GM12891 (cell line): Measurements from ENCODE around the gene CNR2.

ENCODE experiments used
- PAX5 ChIP-seq: IDR thresholded peaks from 2 replicates; pipeline ENCODE4 v1.6.1; 2011; ENCODE audit warnings: low read length, moderate library complexity, mild to moderate bottlenecking; ENCODE audit not compliant: insufficient read depth, severe bottlenecking
- POLR2A ChIP-seq: IDR thresholded peaks from 2 replicates; pipeline ENCODE4 v1.6.1; 2011; ENCODE audit warnings: low read depth, low read length, control low read depth
- POLR2AphosphoS5 ChIP-seq: IDR thresholded peaks from 2 replicates; pipeline ENCODE4 v1.6.1; 2011; ENCODE audit warnings: low read depth, low read length, control low read depth
- POU2F2 ChIP-seq: IDR thresholded peaks from 2 replicates; pipeline ENCODE4 v1.6.1; 2011; ENCODE audit warnings: low read depth, mild to moderate bottlenecking, control low read depth, low read length, moderate library complexity
- SPI1 ChIP-seq: IDR thresholded peaks from 2 replicates; pipeline ENCODE4 v1.6.1; 2011; ENCODE audit warnings: low read depth, low read length, control low read depth
- TAF1 ChIP-seq: IDR thresholded peaks from 2 replicates; pipeline ENCODE4 v1.6.1; 2011; ENCODE audit warnings: low read depth, low read length, control low read depth

DNA sequence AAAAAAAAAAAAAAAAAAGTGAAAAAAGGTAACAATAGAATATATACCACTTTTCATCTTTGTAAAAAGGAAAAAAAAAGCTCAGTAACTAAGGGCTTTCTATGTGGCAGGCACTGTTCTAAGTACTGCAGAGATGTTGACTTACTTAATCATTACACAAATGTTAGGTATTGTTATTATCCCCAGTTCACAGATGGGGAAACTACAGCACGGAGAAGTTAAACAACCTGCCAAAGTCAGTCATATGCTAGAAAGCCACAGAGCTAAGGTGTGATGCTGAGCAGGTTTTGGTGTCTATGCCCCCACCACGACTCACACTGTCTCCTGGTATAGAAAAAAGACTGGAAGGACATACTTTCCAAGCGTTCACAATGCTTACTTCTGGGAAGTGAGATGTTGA, 39.9 kb upstream of the CNR2 start:
- TF ChIP-seq TAF1 (no peak), POLR2A (no peak), POLR2AphosphoS5 (no peak), POU2F2 (no peak), PAX5 (no peak), SPI1 (no peak)
